ENCODE measurements around the gene ZNF79.
A peak's percentile ranks its signal among the peaks of the same experiment; 100 is the strongest.

The ZNF79 gene

DNA sequence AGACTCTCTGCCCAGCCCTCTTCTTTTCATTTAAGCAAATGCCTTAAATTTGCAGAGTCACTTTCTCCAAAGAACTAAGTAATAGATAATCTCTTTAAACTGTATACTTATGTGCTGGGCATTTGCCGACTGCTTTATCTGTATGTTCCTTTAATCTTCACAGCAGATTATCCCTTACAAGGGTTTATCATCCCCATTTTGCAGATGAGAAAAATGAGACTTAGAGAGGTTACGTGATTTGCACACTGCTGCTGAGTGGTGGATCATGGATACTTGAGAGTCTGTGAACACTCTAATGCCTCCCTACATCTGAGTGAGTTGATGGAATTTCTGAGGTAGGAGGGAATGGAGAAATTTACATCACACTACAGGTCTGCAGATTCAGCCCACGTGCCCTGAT, 4.2 kb downstream of the ZNF79 start:
- DNase-seq (ENCODE audit: low spot score): no peak

DNA sequence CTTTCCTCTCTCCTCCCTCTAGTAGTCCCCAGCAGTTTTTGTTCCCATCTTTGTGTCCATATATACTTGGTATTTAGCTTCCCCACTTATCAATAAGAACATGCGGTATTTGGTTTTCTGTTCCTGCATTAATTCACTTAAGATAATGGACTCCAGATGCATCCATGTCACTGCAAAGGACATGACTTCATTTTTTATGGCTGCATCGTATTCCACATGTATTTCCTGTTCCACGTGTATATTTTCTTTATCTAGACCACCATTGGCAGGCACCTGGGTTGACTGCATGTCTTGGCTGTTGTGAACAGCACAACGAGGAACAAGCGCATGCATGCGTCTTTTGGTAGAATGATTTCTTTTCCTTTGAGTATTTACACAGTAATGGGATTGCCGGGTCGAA, 6.2 kb downstream of the ZNF79 start:
- DNase-seq (ENCODE audit: low spot score): no peak

DNA sequence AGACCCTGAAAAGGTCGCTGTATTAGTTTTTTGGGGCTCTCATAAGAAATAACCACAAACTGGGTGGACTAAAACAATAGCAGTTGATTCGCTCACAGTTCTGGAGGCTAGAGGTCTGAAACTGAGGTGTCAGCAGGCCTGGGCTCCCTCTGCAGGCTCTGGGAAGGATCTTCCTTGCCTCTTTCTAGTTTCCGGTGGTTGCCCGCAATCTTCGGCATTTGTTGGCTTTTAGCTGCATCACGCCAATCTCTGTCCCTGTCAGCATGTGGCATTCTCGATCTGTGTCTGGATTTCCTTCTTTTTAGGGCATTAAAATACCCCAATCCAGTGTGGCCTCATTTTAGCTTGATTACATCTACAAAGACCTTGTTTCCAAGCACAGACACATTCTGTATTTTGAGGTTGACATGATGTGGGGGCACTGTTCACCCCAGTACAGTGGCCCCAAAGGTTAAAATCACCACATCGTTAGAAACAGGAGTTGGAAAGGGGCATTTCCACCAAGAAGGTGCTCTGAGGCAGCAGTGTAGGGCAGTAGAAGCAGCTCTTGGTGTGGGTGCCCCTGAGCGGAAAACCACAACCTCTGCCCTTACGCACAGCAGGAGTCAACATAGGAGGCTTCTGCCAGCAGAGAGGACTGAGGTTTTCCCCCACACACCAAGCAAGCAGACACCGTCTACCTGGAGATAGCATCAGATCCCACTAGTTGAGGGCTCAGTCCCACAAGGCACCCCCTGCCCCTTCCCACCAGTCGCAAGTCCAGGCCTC, 13.5 kb downstream of the ZNF79 start:
- DNase-seq (ENCODE audit: low spot score): no peak

DNA sequence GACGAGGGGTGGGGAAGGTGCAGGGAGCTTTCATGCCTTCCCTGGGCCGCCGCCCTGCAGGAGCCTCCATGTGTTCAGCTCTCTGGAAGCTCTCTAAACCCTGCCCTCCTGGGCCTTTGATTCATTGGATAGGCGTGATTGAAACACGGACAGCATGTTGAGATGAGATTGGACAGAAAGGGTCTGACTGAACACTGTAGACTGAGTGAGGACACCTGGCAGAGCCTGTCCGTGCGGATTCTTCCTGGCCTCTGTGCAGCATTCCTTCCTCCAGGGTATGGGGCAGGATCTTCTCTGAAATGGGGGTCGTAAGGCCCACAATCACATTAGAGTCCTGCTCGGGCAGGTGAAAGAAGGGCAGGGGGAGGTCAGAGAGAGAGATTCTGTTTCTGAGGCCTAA, 14.2 kb downstream of the ZNF79 start:
- no peak for DNase-seq (ENCODE audit: low spot score)

DNA sequence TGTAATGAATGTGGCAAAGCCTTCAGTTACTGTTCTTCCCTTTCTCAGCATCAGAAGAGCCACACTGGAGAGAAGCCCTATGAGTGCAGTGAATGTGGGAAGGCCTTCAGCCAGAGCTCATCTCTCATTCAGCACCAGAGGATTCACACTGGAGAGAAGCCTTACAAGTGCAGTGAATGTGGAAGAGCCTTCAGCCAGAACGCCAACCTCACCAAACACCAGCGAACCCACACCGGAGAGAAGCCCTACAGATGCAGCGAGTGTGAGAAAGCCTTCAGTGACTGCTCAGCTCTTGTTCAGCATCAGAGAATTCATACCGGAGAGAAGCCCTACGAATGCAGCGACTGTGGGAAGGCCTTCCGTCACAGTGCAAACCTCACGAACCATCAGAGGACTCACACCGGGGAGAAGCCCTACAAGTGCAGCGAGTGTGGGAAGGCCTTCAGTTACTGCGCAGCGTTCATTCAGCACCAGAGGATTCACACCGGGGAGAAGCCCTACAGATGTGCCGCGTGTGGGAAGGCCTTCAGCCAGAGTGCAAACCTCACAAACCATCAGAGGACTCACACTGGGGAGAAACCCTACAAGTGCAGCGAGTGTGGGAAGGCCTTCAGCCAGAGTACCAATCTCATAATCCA, 20.2 kb downstream of the ZNF79 start:
- no peak for DNase-seq (ENCODE audit: low spot score)

DNA sequence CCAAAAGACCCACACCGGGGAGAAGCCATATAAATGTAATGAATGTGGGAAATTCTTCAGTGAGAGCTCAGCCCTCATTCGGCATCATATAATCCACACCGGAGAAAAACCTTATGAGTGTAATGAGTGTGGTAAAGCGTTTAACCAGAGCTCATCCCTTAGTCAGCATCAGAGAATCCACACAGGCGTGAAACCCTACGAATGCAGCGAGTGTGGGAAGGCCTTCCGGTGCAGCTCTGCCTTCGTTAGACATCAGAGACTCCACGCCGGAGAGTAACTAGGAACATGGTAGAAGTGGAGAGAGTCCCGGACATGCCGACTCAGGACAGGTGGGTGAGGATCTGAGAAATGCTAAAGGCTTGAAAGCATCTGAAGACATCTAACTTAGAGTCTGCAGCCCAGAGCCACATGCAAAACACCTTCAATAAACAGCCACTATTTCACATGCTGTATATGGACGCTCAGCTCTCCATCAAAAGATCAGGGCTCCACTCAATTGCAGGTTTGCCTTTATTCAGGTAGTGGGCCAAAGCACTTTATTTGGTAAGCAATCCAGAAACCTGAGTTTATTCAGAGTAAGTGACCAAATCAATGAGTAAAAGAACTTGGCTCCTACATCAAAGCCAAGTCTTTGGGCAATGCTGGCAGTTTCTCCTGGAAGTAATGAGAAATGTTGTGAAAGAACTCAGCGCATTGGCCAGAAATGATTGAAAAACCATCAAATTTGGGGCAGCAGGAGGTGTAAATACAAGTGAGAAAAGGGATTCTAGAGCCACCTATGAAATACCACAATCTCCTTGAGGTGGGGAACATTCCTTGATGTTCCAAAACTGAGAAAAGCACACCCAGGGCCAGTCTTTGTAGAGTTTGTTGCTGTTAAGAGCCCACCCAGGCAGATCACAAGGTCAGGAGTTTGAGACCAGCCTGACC, 21.0 kb downstream of the ZNF79 start:
- no peak for DNase-seq (ENCODE audit: low spot score)

DNA sequence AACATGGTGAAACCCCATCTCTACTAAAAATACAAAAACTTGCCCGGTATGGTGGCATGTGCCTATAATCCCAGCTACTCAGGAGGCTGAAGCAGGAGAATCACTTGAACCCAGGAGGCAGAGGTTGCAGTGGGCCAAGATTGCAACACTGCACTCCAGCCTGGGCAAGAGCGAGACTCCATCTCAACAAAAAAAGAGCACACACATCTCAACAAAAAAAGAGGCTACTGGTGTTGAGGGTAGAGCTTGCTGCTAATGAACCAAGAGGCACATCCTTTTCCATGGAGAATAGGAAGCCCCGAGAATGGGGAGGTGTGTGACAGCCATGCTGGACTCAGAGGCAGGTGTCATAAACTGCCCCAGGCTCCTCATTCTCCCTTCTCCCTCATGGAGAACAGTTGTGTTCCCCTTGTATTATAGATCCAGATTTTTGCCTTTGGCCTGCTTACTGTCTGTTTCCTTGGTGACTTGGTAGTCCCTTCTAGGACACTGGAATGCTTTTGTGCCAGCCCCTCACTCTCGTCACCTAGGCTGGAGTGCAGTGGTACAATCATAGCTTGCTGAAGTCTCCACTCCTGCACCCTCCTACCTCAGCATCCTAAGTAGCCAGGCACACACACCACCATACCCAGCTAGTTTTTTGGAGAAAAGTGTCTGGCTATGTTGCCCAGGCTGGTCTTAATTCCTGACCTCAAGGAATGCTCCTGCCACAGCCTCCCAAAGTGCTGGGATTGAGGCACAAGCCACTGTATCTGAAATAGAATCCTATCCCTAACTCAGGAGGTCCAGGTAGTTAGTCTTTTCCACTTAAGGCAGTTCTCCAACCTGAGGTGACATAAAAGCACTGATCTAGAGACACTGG, 21.9 kb downstream of the ZNF79 start:
- DNase-seq (ENCODE audit: low spot score): no peak

DNA sequence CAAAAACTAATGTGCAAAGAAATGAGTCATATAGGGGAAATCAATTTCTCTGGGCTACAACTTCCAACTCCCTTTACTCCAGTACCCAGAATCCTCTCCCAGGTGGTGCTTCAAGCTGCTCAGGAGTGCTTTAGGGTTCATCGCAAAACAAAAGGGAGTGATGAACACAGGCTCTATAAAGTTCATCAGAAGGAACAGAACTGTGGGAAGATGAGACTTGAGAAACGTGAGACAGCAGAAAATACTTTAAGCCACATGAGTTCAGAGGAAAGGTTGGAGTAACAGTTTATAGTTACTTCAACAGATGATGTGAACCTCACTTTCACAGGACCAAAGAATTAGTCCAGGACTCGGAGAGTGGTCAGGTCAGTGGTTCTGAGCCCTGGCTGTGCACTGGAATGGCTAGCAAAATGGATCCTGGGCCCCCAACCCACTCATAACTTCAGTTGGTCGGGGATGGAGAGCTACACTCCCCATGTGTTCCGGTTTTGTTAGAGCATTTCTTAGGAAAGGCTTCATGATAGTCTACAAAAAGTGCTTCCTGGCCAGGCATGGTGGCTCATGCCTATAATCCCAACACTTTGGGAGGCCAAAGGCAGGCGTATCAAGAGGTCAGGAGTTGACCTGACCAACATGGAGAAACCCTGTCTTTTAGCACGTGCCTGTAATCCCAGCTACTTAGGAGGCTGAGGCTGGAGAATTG, 22.7 kb downstream of the ZNF79 start:
- no peak for DNase-seq (ENCODE audit: low spot score)

DNA sequence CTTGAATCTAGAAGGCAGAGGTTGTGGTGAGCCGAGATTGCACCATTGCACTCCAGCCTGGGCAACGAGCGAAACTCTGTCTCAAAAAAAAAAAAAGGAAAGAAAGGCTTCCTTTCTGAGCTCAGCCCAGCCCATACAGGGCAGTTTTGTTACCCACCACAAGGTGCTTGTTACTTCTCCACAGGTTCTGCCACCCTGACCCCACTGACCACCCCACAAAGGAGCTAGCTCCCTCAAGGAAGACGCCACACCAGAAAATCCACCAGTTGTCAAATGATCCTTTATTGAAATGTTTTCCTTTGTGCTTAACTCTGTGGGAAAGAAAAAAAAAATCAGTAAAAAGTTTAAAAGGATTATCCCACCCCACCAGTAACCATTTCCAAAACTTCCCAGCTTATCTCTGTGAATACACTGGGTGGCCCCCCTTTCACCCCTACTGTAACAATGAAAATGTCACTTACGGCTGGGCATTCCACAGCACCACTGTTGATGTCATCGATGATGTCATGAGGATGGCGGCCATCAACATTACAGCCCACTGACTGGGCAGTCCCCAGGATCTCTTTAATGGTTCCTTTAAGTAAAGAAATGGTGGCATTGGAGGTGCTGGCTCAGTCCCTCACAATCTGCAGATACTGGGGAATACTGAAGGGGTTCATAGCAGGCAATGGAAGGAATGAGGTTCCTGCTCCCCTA, 23.4 kb downstream of the ZNF79 start:
- no peak for DNase-seq (ENCODE audit: low spot score)

DNA sequence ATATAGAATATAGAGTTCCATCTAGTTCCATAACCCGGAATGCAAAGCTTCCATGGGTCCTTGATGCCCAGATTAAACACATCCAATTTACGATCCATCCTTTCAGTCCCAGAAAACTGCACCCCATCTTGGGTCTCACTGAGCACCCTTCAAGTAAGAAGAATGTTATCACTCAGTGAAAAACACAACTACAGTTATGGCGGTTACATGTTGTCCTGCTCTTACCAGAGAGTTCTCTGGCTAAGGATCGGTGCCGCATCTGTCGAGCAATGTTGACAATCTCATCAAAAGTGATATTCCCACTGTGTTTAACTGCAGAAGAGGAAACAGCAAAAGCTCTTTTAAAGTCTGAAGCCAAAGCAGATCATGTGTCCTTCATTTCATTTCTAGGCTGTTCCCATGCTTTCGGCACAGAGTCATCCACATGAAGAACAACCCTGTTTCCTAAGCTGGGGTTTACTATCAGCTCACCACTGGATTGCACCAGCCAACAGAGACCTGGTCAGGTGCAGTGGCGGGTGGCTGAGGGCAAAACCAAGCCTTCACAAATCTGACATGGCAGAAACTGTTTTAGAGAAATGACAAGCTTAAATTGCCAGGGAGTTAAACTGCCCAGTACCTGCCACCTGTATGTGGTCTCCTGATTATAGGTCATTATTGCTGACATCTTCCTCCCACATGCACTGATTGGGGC, 24.1 kb downstream of the ZNF79 start:
- DNase-seq (ENCODE audit: low spot score): no peak

DNA sequence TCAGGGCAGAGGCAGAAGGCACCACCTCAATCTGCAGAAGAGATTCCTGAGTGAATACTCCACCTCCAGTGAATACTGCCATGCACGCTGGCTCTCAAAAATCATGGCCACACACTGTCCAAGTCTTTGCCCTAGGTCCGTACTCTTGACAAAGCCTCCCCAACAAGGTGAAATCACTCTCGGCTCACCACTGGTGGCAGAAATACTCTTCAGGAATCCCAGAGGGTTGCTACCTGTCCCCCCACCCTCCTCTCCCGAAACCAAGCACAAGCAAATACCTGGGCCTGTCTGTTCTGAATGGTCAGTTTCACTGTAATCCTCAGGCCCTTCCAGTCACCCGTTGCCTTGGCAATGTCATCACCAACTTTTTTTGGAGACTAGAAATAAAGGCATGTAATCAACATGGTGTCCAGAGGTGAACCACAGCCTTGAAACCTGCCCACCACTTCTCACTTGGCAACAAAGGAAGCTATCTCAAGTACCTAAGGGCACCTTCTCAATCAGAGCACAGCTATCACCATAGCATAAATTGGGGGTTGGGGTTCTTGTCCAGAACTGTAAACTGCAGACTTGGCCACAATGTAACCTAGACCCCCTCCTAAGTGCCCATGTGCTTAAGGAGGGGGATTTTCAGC, 25.3 kb downstream of the ZNF79 start:
- DNase-seq (ENCODE audit: low spot score): no peak

DNA sequence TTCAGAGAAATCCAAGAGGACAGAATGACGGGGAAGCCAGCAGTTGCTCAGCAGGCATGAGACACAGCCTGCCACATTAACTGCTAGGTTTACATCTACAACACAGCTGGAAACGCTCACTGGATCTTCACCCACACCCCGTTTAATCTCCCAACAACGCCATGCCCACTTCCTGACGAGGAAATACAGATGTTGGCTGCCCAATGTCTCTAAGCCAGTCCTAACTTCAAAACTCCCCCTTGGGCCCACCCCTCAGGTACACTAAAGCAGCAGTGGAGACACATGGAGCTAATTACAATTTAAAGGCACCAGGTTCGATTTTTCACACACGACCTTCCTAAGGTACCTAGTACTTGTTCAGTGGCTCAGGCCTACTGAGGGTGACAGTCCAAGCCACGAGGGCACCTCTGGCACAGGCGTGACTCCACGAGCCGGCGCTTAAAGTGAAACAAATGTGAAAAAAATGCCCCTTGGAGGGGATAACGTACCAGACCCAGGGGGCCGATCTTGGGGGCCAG, 26.1 kb downstream of the ZNF79 start:
- no peak for DNase-seq (ENCODE audit: low spot score)

DNA sequence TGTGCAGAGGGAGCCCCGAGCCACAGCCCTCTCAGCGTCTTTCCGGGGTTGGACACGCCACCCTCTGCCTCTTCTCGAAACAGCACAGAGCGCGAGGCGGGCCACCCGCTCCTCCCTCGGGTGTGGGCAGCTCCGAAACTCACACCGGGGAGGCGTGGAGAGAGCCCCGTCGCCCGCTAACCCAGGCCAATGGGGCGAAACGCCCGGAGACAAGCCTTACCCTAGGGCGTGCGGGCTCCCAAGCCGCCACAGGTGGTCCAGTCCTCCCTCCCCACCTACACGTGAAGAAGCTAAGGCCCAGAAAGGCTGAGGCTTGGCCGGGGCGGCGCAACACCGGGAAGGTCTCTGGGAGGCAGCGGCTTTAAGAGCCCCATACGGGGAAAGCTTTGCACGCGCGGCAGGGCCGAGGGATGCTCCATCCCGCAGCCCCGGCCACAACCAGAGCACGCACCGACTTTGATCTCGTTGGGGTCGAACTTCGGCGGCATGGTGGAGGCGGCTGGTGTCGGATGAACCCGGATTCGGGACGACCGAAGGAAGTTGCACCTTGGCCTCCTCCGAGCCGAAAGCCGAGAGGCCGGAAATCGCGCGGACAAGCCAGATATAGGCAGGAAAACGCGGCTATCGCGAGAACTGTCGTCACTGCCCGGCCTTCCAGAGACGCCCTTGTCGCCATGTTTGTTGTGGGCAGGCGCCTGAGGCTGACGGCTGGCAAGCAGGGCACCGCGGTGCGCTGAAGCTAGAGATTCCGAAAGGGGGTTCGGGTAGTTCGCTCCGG, 26.8 kb downstream of the ZNF79 start, which contains the start of the genes LRSAM1 and RPL12:
Gene LRSAM1 (plus strand): TSS at position 681 of the 778 bp plus-strand sequence. CDS start 3,018 bp downstream, outside the sequence.
Gene RPL12 (minus strand): TSS at position 577 of the 778 bp plus-strand sequence. CDS start 89 bp downstream, at position 488.
- DNase-seq (ENCODE audit: low spot score): peak; percentile 99

DNA sequence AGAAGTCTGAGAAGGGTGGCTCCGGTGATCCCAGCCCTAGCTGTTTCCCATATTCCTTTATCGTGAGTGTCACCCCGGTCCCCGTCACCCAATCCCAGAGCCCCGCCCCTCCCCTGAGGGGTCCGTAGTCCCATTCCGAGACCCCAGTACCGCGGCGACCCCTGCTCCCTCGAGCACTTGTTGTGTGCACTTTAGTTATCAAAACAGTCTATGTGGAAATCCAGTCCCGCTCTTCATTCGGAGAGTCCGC, 27.4 kb downstream of the ZNF79 start:
- no peak for DNase-seq (ENCODE audit: low spot score)

DNA sequence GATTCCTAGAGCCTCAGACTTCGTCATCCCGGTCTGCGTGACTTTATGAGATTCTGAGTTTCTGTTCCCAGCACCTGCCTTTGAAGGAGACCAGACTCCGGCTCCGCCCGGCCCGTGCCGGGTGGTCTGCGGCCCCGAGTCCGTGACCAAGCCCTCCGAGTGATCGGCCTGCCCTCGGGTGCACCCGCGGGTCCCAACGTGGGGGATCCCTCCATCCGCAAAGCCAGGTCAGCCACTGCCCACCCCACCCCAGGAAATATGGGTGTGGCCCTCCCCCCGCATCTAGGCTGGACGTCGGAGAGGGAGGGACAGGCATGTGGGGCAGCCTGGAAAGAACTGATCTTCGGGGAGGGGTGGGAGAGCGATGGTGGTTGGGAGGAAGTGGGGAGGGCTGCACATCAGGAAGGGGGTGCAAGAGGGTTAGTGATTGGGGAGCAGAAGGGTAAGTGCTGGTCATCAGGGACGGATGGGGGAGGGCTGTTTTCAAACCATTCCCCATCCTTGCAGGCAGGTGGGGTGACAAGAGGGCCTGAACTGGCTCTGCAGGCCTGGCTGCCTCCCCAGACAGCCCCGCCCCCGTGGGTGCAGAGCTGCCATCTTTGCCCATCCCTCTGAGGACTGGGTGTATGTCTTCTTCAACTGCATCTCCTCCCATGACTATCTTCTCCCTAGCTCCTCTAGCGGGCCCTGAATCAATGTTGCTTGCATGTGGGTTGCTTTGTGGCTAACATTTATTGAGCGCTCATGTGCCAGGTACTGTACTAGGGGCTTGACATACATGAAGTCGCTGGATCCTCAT, 27.9 kb downstream of the ZNF79 start:
- DNase-seq (ENCODE audit: low spot score): peak; percentile 70

DNA sequence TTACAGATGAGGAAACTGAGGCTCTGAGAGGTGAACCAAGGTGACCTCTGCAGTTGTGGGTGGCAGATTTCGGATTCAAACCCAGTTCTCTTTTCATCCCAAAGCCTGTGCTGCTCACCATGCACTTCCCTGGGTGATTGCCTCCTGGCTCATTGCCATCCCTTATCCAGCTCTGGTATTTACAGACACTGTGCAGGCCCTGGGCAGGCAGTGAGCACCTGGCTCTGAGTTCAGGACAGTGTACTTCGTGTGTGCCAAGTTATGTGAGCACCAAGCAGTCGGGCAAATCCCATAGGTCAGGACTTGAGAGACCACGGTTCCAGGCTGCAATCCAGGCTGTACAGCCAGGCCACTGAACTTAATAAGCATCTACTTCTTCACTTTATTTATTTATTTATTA, 28.5 kb downstream of the ZNF79 start:
- no peak for DNase-seq (ENCODE audit: low spot score)

DNA sequence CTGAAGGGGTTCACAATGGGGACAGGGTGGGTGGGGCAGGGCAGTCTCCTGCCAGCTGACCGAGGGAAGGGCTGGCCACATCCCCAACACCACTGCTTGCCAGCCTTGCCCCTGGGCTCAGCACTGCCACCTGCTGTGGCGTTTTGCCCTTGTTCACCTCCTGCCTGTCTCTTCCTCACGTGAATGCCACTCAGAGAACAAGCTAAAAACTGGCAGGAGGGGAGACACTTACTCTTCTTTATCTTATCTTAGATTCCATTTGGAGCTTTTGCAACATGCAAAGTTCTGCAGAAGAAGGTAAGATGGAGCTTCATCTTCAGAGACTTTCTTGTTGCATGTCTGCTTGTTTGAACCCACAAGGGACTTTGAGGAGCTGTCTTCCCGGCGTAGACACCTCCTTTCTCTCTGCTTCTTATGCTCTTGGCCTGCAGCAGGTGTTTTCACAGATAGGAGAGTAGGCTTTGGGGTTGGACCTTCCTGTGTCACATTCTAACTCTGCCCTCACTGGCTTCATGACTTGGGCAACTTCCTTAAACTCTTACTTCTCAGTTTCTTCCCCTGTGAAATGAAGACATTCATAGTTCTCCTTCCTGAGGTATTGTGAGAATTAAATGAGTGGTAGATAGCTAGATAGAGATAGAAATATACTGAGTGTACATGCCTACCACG, 31.3 kb downstream of the ZNF79 start:
- DNase-seq (ENCODE audit: low spot score): peak; percentile 52

All from iPS-NIHi11 (cell line).